Progenitor cell of endocrine pancreas (in vitro differentiated cells): ENCODE results near the gene CDK5. TPM values are rescaled to one million over a fixed set of nuclear protein-coding genes. Genes with fewer than 3 reads are reported as not detected.

ENCODE experiments used
- DNase-seq: peaks from one replicate; pipeline ENCODE4 v3.0.0; 2021; ENCODE audit warnings: low spot score; ENCODE audit not compliant: unreplicated experiment
- H3K27ac Mint-ChIP-seq: 2 replicates; pipeline ENCODE4 v1.8.0; 2021; ENCODE audit warnings: mild to moderate bottlenecking, moderate library complexity, mixed read lengths
- H3K27me3 Mint-ChIP-seq: 2 replicates; pipeline ENCODE4 v1.8.0; 2021; ENCODE audit warnings: mixed read lengths
- H3K36me3 Mint-ChIP-seq: 2 replicates; pipeline ENCODE4 v1.8.0; 2022; ENCODE audit warnings: mixed read lengths; ENCODE audit not compliant: insufficient read depth
- H3K4me1 Mint-ChIP-seq: 2 replicates; pipeline ENCODE4 v1.8.0; 2021; ENCODE audit warnings: low read depth, mixed read lengths
- H3K4me3 Mint-ChIP-seq: 2 replicates; pipeline ENCODE4 v1.8.0; 2021; ENCODE audit warnings: low read depth, mild to moderate bottlenecking, moderate library complexity, mixed read lengths
- H3K9me3 Mint-ChIP-seq: 2 replicates; pipeline ENCODE4 v1.8.0; 2021; ENCODE audit warnings: low read depth, mixed read lengths
- CTCF ChIP-seq: fragments of 200-600 bp; sonication (generic); IDR thresholded peaks from one replicate; pipeline ENCODE4 v1.5.0; 2021; ENCODE audit warnings: antibody characterized with exemption, mild to moderate bottlenecking; ENCODE audit not compliant: unreplicated experiment
- total RNA-seq: library from RNA; stranded (reverse); gene quantifications from 2 replicates; pipeline ENCODE4 v1.2.1, GENCODE V29; 2021

Gene CDK5
- total RNA-seq, 1 donor from 2014 or later = 24.9 TPM

GRCh38 chr7:151060416-151061212 lies 2.9 kb upstream of the CDK5 start:
- Mint-ChIP-seq H3K36me3 (peaks cover 3% of the 10 kb centered on the region), H3K4me1 (peaks cover 37% of the 10 kb centered on the region), H3K27ac (peak overlapping the region; percentile 73), H3K9me3 (no peaks in the 10 kb centered on the region), H3K4me3 (peak overlapping the region; percentile 84), H3K27me3 (no peaks in the 10 kb centered on the region)
- DNase-seq = no peak
- no peak for TF ChIP-seq CTCF

- no peaks in the 10 kb centered on the region for H3K9me3 Mint-ChIP-seq
- peak; percentile 26 for TF ChIP-seq CTCF
- H3K27ac Mint-ChIP-seq = peak overlapping the region; percentile 73
- peaks cover 37% of the 10 kb centered on the region for H3K4me1 Mint-ChIP-seq
- DNase-seq = no peak
- H3K36me3 Mint-ChIP-seq = no peaks in the 10 kb centered on the region
- H3K27me3 Mint-ChIP-seq = no peaks in the 10 kb centered on the region
- peak overlapping the region; percentile 84 for H3K4me3 Mint-ChIP-seq
Observed at GRCh38 chr7:151060113-151060415, 2.4 kb upstream of the CDK5 start.

GRCh38 chr7:151059367-151060112 lies 1.8 kb upstream of the CDK5 start, which contains the start of gene SLC4A2:
TSS of gene SLC4A2 (plus strand) at chr7:151059589. CDS start at chr7:151061988, 2,399 bp downstream.
- Mint-ChIP-seq H3K27ac (peak within 1 kb of the TSS; percentile 97), H3K9me3 (no peaks in the 10 kb centered on the region), H3K36me3 (peaks cover 3% of the 10 kb centered on the region), H3K4me3 (peak within 1 kb of the TSS; percentile 89), H3K27me3 (no peaks in the 10 kb centered on the region), H3K4me1 (peaks cover 37% of the 10 kb centered on the region)
- DNase-seq = peak; percentile 52
- peak; percentile 75 for TF ChIP-seq CTCF

GRCh38 chr7:151058781-151059366 lies 1.2 kb upstream of the CDK5 start:
- peak overlapping the region; percentile 97 for H3K27ac Mint-ChIP-seq
- DNase-seq = no peak
- peaks cover 37% of the 10 kb centered on the region for H3K4me1 Mint-ChIP-seq
- H3K9me3 Mint-ChIP-seq = no peaks in the 10 kb centered on the region
- no peaks in the 10 kb centered on the region for H3K27me3 Mint-ChIP-seq
- H3K36me3 Mint-ChIP-seq = peaks cover 3% of the 10 kb centered on the region
- peak overlapping the region; percentile 89 for H3K4me3 Mint-ChIP-seq
- TF ChIP-seq CTCF = no peak
